NCI-H2171 (cell line): ENCODE measurements around the gene LMBR1.
"Not testable (repeated sequence)": the region's sequence is repeated elsewhere in the genome, so short reads cannot be mapped to it uniquely, and the experiment has no call there.

Source experiments
- DNase-seq: peaks from one replicate; lab custom pipeline; 2025; lab: John Stamatoyannopoulos, UW

Gene LMBR1

DNA sequence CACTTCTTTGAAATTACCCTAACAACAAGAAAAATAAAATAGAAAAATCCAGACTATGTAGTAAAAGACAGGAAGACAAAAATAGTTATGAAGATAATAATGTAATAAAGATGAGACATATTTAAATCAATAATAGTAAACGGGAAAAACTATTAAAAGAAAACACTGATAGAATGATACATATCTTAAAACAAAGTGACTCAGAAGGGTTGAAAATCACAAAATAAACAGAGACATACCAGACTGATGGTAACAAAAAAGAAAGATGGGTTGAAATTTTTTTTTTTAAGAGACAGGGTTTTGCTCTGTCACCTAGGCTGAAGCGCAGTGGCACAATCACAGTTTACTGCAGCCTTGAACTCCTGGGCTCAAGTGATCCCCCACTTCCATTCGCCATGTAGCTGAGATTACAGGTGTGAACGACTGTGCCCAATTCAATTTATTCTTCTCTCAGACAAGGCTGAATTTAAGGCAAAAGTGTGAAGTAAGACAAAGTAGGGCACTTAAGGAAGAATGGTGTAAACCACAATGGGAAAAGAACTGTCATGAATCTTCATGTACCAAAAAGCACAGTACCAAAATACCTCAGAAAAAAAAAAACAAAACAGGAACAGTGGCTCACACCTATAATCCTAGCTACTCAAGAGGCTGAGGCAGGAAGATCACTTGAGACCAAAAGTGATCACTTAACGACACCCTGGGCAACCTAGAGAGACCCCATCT lies 47.4 kb downstream of the LMBR1 start:
- DNase-seq: no peak

DNA sequence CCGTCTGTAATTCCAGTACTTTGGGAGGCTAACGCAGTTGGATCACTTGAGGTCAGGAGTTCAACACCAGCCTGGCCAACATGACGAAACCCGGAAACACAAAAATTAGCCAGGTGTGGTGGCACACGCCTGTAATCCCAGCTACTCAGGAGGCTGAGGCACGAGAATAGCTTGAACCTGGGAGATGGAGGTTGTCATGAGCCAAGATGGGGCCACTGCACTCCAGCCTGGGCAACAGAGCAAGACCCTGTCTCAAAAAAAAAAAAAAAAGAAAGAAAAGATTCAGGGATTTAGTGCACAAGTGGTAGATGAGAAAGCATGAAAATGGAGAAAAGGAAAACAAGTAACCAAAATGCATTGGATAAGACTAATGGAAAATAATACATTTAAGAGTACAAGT lies 49.4 kb downstream of the LMBR1 start:
- DNase-seq: not testable (repeated sequence)

DNA sequence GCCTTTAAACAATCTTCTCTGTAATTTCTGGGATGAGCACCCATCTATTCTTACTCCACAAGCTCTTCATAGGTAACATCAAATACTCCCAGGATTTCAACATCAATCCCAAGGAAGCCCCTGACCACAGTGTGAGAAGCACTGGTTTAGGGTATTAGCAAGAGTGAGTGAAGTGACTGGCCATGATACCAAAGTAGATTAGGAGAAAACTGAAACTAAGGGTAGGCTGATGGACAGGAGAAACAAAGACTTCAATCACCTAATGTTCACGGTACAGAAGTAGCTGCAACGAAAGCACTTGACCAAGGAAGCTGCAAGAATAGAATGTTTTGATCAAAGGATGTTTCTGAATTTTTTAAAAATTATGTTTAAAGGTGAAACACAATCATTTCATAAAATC lies 49.8 kb downstream of the LMBR1 start:
- no peak for DNase-seq

DNA sequence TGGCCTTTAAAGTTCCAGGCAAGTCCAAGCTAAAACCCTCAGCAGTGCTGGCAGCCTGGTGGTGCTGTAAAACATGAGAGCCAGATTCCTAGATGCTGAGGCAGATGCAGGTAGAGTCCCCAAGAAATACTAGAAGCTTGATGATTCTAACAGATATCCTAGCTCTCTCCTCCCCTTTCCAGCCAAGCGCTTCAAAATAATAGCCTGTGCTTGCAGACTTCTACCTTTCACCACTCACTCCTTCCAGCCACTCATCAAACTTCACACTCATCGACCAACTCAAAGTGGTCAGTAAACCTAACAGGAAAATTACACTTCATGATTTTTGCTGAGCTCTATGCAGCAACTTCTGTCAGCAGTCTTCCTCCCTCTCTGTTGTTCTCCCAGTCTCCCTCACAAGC lies 50.2 kb downstream of the LMBR1 start:
- no peak for DNase-seq

DNA sequence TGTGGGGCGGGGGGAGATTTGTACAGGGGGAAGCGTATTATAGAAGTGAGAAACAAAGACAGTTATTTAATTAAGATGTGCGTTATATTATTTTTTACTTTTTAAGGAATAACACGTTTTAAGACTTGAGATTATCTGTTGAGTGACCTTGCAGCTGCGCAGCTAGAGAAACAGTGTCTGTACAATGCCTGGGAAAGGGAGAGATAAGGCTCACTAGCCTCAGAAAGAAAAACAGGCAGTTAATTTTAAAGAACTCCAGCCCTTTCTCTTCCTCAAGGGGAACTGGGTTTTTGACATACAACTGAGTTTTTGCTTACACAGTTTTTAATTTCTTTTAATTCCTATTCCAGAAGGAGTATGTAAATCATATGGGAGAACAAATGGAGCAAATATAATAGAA lies 50.7 kb downstream of the LMBR1 start:
- DNase-seq: no peak

DNA sequence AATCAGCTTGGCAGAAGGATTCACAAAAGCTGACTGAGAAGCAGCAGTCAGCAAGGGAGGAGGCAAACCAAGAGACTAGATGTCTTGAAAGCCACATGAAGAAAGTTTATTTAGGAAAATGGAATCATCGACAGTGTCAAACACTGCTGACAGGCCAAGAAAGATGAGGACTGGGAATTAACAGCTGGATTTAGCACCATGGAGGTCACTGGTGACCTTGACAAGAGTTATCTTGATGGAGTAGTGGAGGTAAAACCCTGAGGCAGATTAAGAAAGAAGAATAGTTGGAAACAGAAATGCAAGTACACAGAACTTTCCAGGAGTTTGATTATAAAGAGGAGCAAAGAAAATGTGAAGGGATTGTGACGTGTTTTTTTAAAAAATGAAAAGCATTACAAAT lies 51.5 kb downstream of the LMBR1 start:
- no peak for DNase-seq

DNA sequence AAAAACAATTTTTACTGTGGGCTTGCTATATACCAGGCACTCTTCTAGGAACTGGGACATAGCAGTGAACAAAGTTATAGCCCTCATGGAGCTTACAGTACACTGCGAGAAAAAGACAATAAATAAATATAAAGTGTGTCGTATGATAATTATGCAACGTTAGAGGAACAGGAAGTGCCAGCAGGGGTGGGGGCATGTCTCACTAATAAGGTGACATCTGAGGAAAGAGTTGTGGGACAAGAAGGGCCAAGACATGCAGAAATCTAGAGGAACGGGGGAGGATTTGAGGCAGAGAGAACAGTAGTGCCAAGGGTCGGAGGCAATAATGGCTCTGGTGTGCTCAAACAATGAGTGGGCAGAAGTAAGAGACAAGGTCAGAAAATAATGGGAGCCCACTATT lies 52.8 kb downstream of the LMBR1 start:
- DNase-seq: no peak

DNA sequence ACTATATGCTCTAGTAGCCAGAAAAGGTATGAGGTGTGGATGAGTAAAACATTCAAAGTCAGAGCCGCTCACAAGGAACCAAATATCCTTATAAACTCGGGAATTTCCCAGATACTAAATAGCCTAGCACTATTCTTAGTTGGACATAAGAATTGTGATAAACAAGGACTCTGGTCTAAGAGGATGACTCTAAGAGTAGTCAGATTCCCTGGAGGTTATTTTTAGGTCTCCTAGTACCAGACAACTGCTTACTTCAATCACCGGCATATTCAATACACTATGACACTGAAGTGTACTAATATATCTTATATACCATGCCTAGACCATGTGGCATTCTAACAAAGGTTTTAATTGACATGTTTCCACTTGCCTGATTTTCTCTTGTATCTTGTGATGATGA lies 56.5 kb downstream of the LMBR1 start:
- DNase-seq: no peak

DNA sequence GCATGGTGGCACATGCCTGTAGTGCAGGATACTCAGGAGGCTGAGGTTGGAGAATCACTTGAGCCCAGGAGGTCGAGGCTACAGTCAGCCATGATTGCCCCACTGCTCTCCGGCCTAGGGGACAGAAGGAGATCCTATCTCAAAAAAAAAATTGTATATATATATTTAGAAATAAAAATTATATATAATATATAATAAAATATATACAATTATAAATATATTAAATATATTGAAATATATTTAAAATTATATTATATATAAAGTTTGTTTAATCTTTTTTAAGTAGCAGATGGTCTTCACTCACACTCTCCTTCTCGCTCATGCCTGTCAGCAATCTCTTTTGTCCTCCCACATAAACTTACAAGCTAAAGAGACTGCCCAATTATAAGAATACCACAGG lies 58.5 kb downstream of the LMBR1 start:
- no peak for DNase-seq

DNA sequence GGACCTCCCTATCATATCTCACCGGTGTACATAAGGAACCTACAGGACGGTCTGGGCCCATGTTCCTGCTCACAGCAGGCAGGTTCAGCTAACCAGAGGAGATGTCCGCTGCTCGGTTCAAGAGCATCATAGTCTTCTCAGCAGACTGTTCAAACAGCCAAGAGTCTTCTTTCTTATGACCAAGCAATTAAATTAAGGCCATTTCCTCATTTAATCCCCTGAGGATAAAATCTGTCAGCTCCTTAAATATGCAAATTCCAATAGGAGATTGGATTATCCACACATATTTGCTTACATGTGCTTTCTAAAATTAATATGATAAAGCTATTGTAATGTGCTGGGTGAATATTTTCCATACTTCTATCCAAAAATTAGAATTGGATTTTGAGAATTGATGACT lies 59.7 kb downstream of the LMBR1 start:
- no peak for DNase-seq

DNA sequence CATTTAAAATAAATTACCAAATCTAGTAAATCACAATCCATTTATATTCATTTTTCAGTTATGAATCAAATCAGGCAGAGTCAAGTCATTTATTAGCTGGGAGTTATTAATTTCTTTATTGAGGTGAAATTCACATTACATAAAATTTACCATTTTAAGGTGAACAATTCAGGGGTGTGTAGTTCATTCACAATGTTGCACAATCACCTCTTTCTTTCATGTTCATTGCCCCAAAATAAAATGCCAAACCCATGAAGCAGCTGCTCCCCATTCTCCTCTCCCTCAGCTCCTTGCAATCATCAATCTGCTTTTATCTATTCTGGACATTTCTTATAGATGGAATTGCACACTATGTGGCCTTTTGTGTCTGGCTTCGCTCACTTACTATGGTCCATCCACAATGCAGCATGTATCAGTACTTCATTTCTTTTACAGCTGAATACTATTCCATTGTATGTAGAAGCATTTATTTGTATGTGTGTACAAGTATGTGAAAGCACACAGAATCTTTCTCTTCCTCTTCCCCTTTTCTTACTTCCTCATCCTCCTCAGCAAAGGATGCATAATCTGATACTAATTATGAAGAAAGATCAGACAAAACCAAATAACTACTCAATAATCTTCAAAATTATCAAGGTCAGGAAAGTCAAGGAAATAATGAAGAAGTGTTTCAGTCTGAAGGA lies 60.6 kb downstream of the LMBR1 start:
- DNase-seq: no peak

DNA sequence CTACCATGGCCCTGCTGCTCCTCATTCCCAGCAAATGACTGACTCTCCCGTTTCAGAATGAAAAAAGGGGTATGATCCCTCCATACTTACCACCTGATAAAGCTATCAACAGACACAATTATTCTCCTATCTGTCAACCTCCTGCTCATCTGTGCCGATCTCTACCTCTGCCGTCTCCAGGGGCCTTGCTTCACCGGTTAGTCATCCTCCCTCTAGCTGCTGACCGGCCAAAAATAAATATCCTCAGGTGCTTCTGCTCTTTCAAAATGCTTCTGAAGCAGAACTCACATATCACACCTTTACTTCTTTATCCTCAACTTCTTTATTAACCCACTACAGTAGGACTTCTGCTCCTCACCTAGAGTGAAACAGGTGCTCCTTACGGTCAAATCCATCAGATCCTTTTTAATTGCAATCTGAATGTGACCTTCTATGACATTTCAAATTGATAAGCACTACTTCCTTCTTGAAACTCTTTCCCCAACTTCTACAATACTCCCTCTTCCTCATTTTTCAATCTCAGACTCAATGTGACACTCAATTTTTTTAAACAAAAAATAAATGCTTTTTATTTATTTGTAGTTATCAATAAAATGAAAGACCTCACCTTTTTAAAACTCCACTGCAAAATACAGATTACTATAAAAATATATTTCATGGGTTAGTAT lies 63.2 kb downstream of the LMBR1 start:
- no peak for DNase-seq

DNA sequence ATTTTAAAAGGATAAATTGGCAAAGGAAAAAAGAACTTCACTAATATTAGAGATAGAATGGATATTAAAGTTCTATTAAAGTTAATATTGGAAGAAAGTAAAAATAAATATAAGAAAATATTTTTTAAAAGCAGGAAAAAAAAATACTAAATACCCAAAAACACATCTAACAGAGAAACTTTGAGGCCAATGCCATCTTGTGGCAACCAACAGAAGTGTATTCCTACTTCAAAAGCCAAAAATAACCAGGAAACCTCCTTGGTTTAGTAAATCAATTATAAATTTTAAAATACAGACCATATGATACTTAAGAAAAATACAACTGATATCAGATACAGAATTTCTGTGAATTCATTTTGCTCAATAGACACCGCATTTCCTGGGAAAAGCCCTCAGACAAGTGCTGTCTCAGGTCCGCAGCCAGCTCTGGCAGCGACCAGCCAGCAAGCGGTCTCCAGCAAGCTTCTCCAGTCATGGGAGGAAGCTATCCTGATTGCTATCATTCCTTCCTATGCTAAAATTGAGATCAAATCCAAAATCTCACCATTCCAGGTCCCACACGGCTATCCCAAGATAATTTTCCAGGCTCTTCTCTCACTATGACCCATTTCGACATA lies 65.3 kb downstream of the LMBR1 start:
- no peak for DNase-seq

DNA sequence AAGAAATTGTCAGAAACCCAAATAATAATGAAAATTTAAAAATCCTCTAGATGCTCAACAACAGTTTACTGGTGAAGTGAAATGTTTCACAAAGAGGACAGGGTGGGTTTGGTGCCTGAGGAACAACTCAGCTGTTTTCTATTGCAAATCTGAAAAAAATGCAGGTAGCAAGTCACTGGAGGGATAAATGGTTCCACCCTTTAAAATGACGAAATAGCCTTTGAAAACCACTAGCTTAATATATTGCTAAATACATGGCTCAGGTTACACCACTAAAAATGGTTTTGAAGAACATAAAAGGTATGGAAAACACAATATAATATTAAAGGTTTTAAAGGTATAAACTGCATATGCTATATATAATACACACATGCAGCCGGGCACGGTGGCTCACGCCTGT lies 69.5 kb downstream of the LMBR1 start:
- DNase-seq: no peak

DNA sequence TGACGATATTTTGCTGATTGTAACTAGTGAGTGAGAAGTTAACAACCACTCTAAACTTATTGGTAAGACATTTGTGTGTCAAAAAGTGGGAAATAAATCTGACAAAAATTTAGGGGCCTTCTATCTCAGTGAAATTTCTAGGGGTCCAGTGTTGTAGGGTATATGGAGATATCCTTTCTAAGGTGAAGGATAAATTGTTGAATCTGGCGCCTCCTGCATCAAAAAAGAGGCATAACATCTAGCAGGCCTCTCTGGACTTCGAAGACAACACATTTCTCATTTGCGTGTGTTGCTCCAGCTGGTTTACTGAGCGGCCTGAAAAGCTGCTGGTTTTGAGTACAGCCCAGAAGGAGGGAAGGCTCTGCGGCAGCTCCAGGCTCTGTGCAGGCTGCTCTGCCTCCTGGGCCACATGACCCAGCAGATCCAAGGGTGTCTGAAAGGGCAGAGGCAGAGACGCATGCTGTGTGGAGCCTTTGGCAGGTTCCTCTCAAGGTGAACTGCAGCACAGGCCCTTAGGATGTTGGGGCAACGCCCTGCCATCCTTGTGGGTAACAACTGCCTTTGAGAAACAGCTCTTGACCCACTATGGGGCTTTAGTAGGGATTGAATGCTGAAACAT lies 72.4 kb downstream of the LMBR1 start:
- no peak for DNase-seq

DNA sequence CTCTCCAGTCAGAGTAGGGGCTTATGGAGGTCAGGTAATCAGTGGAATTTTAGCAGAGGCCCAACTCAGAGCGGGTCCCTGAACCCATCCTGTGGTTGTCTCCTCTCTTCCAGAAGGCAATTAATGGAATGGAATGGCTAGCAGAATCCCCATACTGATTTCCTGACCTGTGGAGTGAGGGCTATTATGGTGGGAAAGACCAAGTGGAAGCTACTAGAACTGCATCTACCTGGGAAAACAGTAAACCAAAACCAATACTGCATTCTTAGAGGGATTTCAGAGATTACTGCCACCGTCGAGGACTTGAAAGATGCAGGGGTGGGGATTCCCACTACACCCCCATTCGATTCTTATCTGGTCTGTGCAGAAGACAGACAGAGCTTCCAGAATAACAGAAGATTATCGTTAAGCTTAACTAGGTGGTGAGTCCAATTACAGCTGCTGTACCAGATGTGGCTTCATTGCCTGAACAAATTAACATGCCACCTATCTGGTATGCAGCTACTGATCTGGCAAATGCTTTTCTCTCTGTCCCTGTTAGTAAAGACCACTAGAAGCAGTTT lies 73.2 kb downstream of the LMBR1 start:
- DNase-seq: no peak

DNA sequence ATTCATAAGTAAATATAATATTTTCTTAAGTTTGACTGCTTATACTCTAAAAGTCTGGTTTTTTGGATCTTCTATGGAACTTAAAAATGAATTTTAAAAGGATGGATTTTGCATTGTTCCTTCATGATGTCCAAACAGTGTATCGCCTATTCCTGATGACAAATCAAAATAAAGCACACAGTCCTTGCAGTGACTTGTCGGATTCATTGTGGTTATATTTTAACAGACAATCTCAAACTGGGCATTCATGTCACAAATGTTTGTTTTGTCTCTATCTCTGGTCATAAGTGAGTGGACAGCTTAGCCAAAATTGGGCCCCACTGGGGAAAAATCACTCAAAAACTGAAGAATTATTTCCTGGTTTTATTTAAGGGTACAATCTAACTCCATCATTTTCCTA lies 74.8 kb downstream of the LMBR1 start:
- no peak for DNase-seq

DNA sequence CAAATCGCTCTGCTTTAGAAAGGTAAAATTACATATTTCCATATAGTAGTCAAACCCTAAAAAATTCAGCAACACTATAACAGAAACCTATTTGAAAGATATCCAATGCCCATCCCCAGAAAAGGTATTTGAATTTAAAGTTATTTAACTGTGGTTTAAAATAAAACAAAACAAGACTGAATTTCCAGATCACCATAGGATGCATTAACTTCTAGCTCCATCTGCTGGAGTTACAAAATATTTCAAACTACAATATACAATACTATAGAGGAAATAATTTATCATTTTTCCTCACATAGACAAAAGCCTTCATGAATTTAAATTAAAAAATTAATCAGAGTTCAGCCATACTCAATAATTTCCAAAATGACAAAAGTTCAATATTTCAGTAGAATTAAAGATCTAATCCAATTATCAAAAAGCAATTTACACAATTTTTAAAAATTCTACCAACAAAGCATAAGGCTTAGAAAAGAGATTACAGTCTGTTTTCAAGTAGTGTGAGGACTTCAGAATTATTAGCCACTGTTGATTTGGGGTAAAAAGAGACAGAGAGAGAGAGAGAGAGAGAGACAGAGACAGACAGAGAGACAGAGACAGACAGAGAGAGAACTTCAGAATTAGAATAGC lies 75.9 kb downstream of the LMBR1 start:
- peak; percentile 1 for DNase-seq

DNA sequence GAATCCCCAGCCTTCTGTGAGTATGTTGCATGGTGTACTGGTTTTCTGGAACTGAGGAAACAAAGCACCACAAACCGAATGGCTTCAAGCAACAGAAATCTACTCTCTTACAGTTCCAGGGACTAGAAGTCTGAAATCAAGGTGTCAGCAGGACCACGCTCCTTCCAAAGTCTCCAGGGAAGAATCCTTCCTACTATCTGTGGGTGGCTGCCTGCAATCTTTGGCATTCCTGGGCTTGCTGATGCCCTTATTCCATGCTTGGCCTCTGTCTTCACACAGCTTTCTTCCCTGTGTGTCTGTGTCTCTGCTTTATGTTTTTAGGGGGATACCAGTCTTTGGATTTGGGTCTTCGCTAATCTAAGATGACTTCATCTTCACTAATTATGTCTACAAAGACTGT lies 81.3 kb downstream of the LMBR1 start:
- DNase-seq: no peak

DNA sequence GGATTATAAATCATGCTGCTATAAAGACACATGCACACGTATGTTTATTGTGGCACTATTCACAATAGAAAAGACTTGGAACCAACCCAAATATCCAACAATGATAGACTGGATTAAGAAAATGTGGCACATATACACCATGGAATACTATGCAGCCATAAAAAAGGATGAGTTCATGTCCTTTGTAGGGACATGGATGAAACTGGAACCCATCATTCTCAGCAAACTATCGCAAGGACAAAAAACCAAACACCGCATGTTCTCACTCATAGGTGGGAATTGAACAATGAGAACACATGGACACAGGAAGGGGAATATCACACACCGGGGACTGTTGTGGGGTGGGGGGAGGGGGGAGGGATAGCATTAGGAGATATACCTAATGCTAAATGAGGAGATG lies 89.3 kb downstream of the LMBR1 start:
- DNase-seq: not testable (repeated sequence)

DNA sequence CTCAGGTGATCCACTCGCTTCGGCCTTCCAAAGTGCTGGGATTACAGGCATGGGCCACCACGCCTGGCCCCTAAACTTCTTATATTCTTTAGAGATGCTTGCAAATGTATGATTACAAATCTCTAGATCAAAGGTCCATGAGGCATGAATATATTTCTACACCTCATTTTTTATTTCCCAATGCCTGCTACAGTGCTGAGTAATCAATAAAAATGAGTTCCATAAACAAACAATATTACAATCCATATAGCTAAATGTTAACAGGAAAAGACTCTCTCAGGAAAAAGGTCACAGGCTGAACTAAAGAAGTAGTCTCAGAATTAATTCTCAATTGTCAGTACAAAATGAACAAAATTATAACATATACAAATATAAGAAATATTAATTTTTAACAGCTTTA lies 90.8 kb downstream of the LMBR1 start:
- DNase-seq: no peak

DNA sequence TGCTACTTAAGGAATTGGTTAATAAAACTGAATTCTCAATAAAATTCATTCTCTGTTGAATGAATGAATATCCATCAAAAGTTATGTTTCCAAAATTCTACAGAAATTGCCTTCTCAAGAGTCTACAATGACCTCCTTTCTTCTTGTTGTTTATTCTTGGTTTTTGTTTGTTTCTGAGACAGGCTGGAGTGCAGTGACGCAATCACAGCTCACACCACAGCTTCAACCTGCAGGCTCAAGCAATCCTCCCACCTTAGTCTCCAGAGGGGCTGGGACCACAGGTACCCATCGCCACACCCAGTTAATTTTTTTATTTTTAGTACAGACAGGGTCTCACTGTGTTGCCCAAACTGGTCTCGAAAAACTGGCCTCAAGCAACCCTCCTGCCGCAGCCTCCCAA lies 97.6 kb downstream of the LMBR1 start:
- DNase-seq: no peak
